Measurements from ENCODE around the gene GGT7. TPM values are rescaled to one million over a fixed set of nuclear protein-coding genes. Genes with fewer than 3 reads are reported as not detected.
A peak's percentile ranks its signal among the peaks of the same experiment; 100 is the strongest.

GGT7 gene
- total and polyA plus RNA-seq, 2 of the 4 experiments (the other 2 are of a cell fraction) = 3.4 to 25.9 TPM

GRCh38 chr20:34824452-34824805 is 48.2 kb downstream of the GGT7 start (continued):
- TF ChIP-seq ELK1 (IDR thresholded peaks at IDR 0.05; ENCODE audit: borderline replicate concordance, low read depth, low read length) (no peak), NFE2L2 (IDR thresholded peaks at IDR 0.05; ENCODE audit: low read depth, low read length) (no peak), RAD21 (IDR thresholded peaks at IDR 0.05; ENCODE audit: low read length) (no peak)

DNA sequence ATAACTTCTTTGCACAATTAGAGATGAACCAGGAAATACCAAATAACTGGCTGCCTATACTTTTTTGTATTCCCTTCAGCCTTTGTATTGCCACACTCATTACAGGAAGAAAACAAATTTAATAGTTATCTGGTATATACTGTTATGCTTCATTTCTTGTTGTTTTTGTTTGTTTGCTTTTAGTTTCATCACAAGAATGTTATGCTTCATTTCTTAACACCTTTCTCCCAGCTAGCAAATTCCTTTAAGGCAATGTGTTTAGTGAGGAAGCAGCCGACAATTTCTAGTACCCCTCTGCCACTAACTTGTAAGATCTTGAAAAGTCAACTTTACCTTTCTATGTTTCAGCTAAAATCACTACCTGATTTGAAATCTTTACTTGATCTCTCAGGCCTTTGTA is 48.6 kb downstream of the GGT7 start:
- Histone ChIP-seq H3K4ac (ENCODE audit: low read depth, low read length) (no peak overlapping the region), H3K4me1 (ENCODE audit: control insufficient read depth, insufficient read depth, low read length) (no peaks in the 10 kb centered on the region; the same call in none of the 2 replicates), H4K91ac (ENCODE audit: insufficient read depth, low read depth, low read length) (no peak overlapping the region), H3K36me3 (ENCODE audit: control insufficient read depth, insufficient read depth, low read length) (no peaks in the 10 kb centered on the region), H3K18ac (ENCODE audit: low read depth, low read length) (no peak overlapping the region), H2BK120ac (ENCODE audit: low read depth, low read length) (no peak overlapping the region), H3K9me1 (ENCODE audit: insufficient read depth, low read length) (peaks cover 23% of the 10 kb centered on the region), H3K27me3 (ENCODE audit: control insufficient read depth, insufficient read depth, low read length) (no peaks in the 10 kb centered on the region; the same call in 1 of the 2 replicates), H2BK15ac (ENCODE audit: low read depth, low read length) (no peak overlapping the region), H3K9ac (ENCODE audit: low read depth, low read length) (peak overlapping the region; percentile 69; the same call in 1 of the 2 replicates), H3K9me3 (ENCODE audit: control insufficient read depth, insufficient read depth, low read length) (no peaks in the 10 kb centered on the region), H3K4me3 (ENCODE audit: insufficient read depth, low read depth, low read length) (peak overlapping the region; percentile 70), H2AK5ac (ENCODE audit: low read depth, low read length) (no peak overlapping the region), H4K5ac (ENCODE audit: low read depth, low read length) (no peak overlapping the region), H3K14ac (replicated peaks; ENCODE audit: low read depth, low read length) (peak overlapping the region; percentile 66; the same call in 1 of the 2 replicates), H4K20me1 (ENCODE audit: insufficient read depth, low read length) (peaks cover 49% of the 10 kb centered on the region), H3K4me2 (ENCODE audit: low read depth, low read length) (peak overlapping the region; percentile 88), H2BK20ac (ENCODE audit: low read depth, low read length) (no peak overlapping the region), H3K23ac (ENCODE audit: low read depth, low read length) (peak overlapping the region; percentile 95; the same call in 1 of the 2 replicates), H3K79me1 (ENCODE audit: low read depth in 1 of 2, low read length in 2 of 2) (peaks cover 22 to 59% of the 10 kb centered on the region in 2 experiments), H2AFZ (replicated peaks; ENCODE audit: low read length, poor library complexity) (no peak overlapping the region), H4K8ac (ENCODE audit: low read depth in 2 of 2, low read length in 2 of 2) (no peak overlapping the region), H2AK9ac (replicated peaks; ENCODE audit: low read depth, low read length, poor library complexity) (no peak overlapping the region), H2BK5ac (ENCODE audit: low read depth, low read length, poor library complexity, severe bottlenecking) (no peak overlapping the region), H3K27ac (ENCODE audit: insufficient read depth, low read length) (no peak overlapping the region), H3K56ac (ENCODE audit: extremely low read depth, insufficient read depth, low read length) (no peak overlapping the region)
- TF ChIP-seq POLR2A (IDR thresholded peaks at IDR 0.05; ENCODE audit: low read depth, low read length) = no peak
- in situ Hi-C loops (cut with MboI; ENCODE audit: low sequenced_read_pairs) (no loop called here), intact Hi-C loops (cut with micrococcal nuclease) (no loop called here), dilution Hi-C loops (cut with HindIII; ENCODE audit: low sequenced_read_pairs, unreplicated experiment) (no loop called here)
- DNase-seq = no peak
- ATAC-seq (ENCODE audit: low read depth) = no peak
- CTCF ChIA-PET = no interaction called here
- no CpG with 5 or more reads among the region's 1 CpG for WGBS, 2 experiments (ENCODE audit: extremely low coverage in 2 of 2, insufficient read length in 1 of 2)
- POLR2A ChIA-PET (ENCODE audit: unreplicated experiment) = no interaction called here
- no TSS peak for BruUV-seq (replicated peaks)
